ENCODE data around the gene SLTM.

Gene SLTM

DNA sequence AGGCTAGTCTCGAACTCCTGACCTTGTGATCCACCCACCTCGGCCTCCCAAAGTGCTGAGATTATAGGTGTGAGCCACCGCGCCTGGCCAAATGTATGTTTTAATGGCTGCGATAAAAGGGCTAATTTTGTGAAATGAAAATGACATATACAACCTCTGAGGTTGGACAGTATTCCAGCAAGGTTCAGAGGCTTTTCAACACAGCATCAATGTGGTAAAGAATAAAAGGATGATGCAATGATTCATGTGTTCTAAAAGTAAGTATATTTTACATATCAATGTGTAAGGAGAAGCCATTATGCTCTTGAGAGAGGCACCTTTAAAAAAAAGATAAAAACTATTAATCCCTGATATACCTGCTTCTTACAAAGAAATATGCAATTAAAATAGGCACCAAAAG, 6.7 kb downstream of the SLTM start:
- Histone ChIP-seq H4K8ac (ENCODE audit: low read depth, low read length) (no peak overlapping the region), H3K18ac (ENCODE audit: low read length) (no peak overlapping the region), H3K4me3 (ENCODE audit: low read depth, low read length) (no peak overlapping the region), H3K23ac (ENCODE audit: low read length) (no peak overlapping the region), H2BK5ac (ENCODE audit: low read depth, low read length, poor library complexity) (no peak overlapping the region), H3K9ac (ENCODE audit: low read length) (no peak overlapping the region), H2AK5ac (ENCODE audit: low read length) (no peak overlapping the region), H3K79me2 (ENCODE audit: control insufficient read depth, insufficient read depth, low read length, poor library complexity) (peaks cover 2% of the 10 kb centered on the region), H2AFZ (ENCODE audit: insufficient read depth, low read length, poor library complexity) (no peak overlapping the region), H4K12ac (ENCODE audit: low read depth, low read length) (no peak overlapping the region), H3K9me3 (ENCODE audit: insufficient read depth, low read depth, low read length) (no peaks in the 10 kb centered on the region), H2BK120ac (ENCODE audit: insufficient read depth, low read length, poor library complexity) (no peak overlapping the region), H2BK12ac (ENCODE audit: low read length) (no peak overlapping the region), H4K91ac (ENCODE audit: low read depth, low read length) (no peak overlapping the region), H3K36me3 (ENCODE audit: control insufficient read depth in 1 of 2, insufficient read depth in 2 of 2, low read length in 2 of 2) (peaks cover 13 to 21% of the 10 kb centered on the region in 2 experiments), H3K14ac (ENCODE audit: low read length) (no peak overlapping the region), H3K4me2 (ENCODE audit: low read length) (no peak overlapping the region), H3K27me3 (ENCODE audit: insufficient read depth, low read length) (no peaks in the 10 kb centered on the region), H3K79me1 (ENCODE audit: low read length) (no peaks in the 10 kb centered on the region), H3K4me1 (ENCODE audit: control insufficient read depth in 1 of 2, insufficient read depth in 2 of 2, low read length in 2 of 2) (no peaks in the 10 kb centered on the region), H3K4ac (ENCODE audit: low read depth, low read length) (no peak overlapping the region), H3K27ac (ENCODE audit: low read depth, low read length) (no peak overlapping the region)
- no peak for DNase-seq
- WGBS (ENCODE audit: extremely low coverage, insufficient coverage, insufficient read length): no CpG with 5 or more reads among the region's 5 CpGs

GRCh38 chr15:58924327-58924726, 9.2 kb downstream of the SLTM start:
- Histone ChIP-seq H4K8ac (ENCODE audit: low read depth, low read length) (no peak overlapping the region), H3K27ac (ENCODE audit: low read depth, low read length) (no peak overlapping the region), H3K14ac (ENCODE audit: low read length) (no peak overlapping the region), H2BK12ac (ENCODE audit: low read length) (no peak overlapping the region), H2AK5ac (ENCODE audit: low read length) (no peak overlapping the region), H3K9me3 (ENCODE audit: insufficient read depth, low read depth, low read length) (no peaks in the 10 kb centered on the region), H3K27me3 (ENCODE audit: insufficient read depth, low read length) (no peaks in the 10 kb centered on the region), H3K18ac (ENCODE audit: low read length) (no peak overlapping the region), H3K9ac (ENCODE audit: low read length) (no peak overlapping the region), H3K79me2 (ENCODE audit: control insufficient read depth, insufficient read depth, low read length, poor library complexity) (peaks cover 2% of the 10 kb centered on the region), H2BK5ac (ENCODE audit: low read depth, low read length, poor library complexity) (no peak overlapping the region), H3K4me2 (ENCODE audit: low read length) (no peak overlapping the region), H3K4ac (ENCODE audit: low read depth, low read length) (no peak overlapping the region), H2AFZ (ENCODE audit: insufficient read depth, low read length, poor library complexity) (no peak overlapping the region), H3K79me1 (ENCODE audit: low read length) (no peaks in the 10 kb centered on the region), H4K12ac (ENCODE audit: low read depth, low read length) (no peak overlapping the region), H3K23ac (ENCODE audit: low read length) (no peak overlapping the region), H4K91ac (ENCODE audit: low read depth, low read length) (no peak overlapping the region), H3K4me1 (ENCODE audit: control insufficient read depth in 1 of 2, insufficient read depth in 2 of 2, low read length in 2 of 2) (peaks cover 0 to 3% of the 10 kb centered on the region in 2 experiments), H2BK120ac (ENCODE audit: insufficient read depth, low read length, poor library complexity) (no peak overlapping the region), H3K36me3 (ENCODE audit: control insufficient read depth in 1 of 2, insufficient read depth in 2 of 2, low read length in 2 of 2) (peaks cover 17 to 25% of the 10 kb centered on the region in 2 experiments), H3K4me3 (ENCODE audit: low read depth, low read length) (no peak overlapping the region)
- no CpG with 5 or more reads among the region's 2 CpGs for WGBS (ENCODE audit: extremely low coverage, insufficient coverage, insufficient read length)
- DNase-seq: peak in 1 of 2 donors; percentile 17

DNA sequence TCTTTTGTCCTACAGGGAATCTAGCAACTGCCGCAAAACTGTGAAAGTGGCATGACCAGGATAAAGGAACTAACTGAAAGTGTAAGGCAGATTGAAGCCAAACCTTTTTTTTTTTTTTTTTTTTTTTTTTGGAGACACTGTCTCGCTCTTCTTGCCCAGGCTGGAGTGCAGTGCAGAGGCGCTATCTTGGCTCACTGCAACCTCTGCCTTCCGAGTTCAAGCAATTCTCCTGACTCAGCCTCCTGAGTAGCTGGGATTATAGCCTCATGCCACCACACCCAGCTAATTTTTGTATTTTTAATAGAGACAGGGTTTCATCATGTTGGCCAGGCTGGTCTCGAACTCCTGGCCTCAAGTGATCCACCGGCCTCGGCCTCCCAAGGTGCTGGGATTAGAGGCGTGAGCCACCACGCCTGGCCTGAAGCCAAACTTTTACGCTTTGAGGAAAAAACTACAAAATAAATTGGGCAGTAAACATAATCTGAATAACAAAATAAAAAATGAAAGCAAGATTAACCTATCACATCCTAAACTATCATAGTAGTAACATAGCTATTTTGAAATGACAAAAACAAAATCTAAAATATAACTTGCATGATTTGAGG, 9.7 kb downstream of the SLTM start:
- no peak overlapping the region for H3K4me3 ChIP-seq (ENCODE audit: low read depth, low read length)
- H3K79me2 ChIP-seq (ENCODE audit: control insufficient read depth, insufficient read depth, low read length, poor library complexity): peaks cover 3% of the 10 kb centered on the region
- H3K9me3 ChIP-seq (ENCODE audit: insufficient read depth, low read depth, low read length): no peaks in the 10 kb centered on the region
- peaks cover 14 to 23% of the 10 kb centered on the region in 2 experiments for H3K36me3 ChIP-seq (ENCODE audit: control insufficient read depth in 1 of 2, insufficient read depth in 2 of 2, low read length in 2 of 2)
- H4K8ac ChIP-seq (ENCODE audit: low read depth, low read length): no peak overlapping the region
- DNase-seq: no peak
- no peak overlapping the region for H2BK5ac ChIP-seq (ENCODE audit: low read depth, low read length, poor library complexity)
- no peak overlapping the region for H2BK120ac ChIP-seq (ENCODE audit: insufficient read depth, low read length, poor library complexity)
- no peak overlapping the region for H2BK12ac ChIP-seq (ENCODE audit: low read length)
- H3K9ac ChIP-seq (ENCODE audit: low read length): no peak overlapping the region
- WGBS (ENCODE audit: extremely low coverage, insufficient coverage, insufficient read length): no CpG with 5 or more reads among the region's 10 CpGs
- H3K4ac ChIP-seq (ENCODE audit: low read depth, low read length): no peak overlapping the region
- no peak overlapping the region for H3K23ac ChIP-seq (ENCODE audit: low read length)
- peaks cover 0 to 3% of the 10 kb centered on the region in 2 experiments for H3K4me1 ChIP-seq (ENCODE audit: control insufficient read depth in 1 of 2, insufficient read depth in 2 of 2, low read length in 2 of 2)
- no peak overlapping the region for H4K12ac ChIP-seq (ENCODE audit: low read depth, low read length)
- no peaks in the 10 kb centered on the region for H3K79me1 ChIP-seq (ENCODE audit: low read length)
- no peak overlapping the region for H3K18ac ChIP-seq (ENCODE audit: low read length)
- no peak overlapping the region for H3K14ac ChIP-seq (ENCODE audit: low read length)
- no peak overlapping the region for H2AFZ ChIP-seq (ENCODE audit: insufficient read depth, low read length, poor library complexity)
- no peaks in the 10 kb centered on the region for H3K27me3 ChIP-seq (ENCODE audit: insufficient read depth, low read length)
- H4K91ac ChIP-seq (ENCODE audit: low read depth, low read length): no peak overlapping the region
- no peak overlapping the region for H3K4me2 ChIP-seq (ENCODE audit: low read length)
- no peak overlapping the region for H2AK5ac ChIP-seq (ENCODE audit: low read length)
- H3K27ac ChIP-seq (ENCODE audit: low read depth, low read length): no peak overlapping the region

- Histone ChIP-seq H3K27ac (ENCODE audit: low read depth, low read length) (no peak overlapping the region), H2BK12ac (ENCODE audit: low read length) (no peak overlapping the region), H4K12ac (ENCODE audit: low read depth, low read length) (no peak overlapping the region), H3K23ac (ENCODE audit: low read length) (no peak overlapping the region), H2AFZ (ENCODE audit: insufficient read depth, low read length, poor library complexity) (no peak overlapping the region), H2BK120ac (ENCODE audit: insufficient read depth, low read length, poor library complexity) (no peak overlapping the region), H3K18ac (ENCODE audit: low read length) (no peak overlapping the region), H3K4ac (ENCODE audit: low read depth, low read length) (peak overlapping the region; percentile 24), H4K91ac (ENCODE audit: low read depth, low read length) (no peak overlapping the region), H3K9me3 (ENCODE audit: insufficient read depth, low read depth, low read length) (no peaks in the 10 kb centered on the region), H2AK5ac (ENCODE audit: low read length) (no peak overlapping the region), H3K79me1 (ENCODE audit: low read length) (no peaks in the 10 kb centered on the region), H3K4me1 (ENCODE audit: control insufficient read depth in 1 of 2, insufficient read depth in 2 of 2, low read length in 2 of 2) (peaks cover 0 to 3% of the 10 kb centered on the region in 2 experiments), H3K36me3 (ENCODE audit: control insufficient read depth in 1 of 2, insufficient read depth in 2 of 2, low read length in 2 of 2) (peaks cover 14 to 23% of the 10 kb centered on the region in 2 experiments), H2BK5ac (ENCODE audit: low read depth, low read length, poor library complexity) (no peak overlapping the region), H3K14ac (ENCODE audit: low read length) (no peak overlapping the region), H3K4me3 (ENCODE audit: low read depth, low read length) (no peak overlapping the region), H3K27me3 (ENCODE audit: insufficient read depth, low read length) (no peaks in the 10 kb centered on the region), H3K9ac (ENCODE audit: low read length) (no peak overlapping the region), H3K4me2 (ENCODE audit: low read length) (no peak overlapping the region), H4K8ac (ENCODE audit: low read depth, low read length) (no peak overlapping the region), H3K79me2 (ENCODE audit: control insufficient read depth, insufficient read depth, low read length, poor library complexity) (peaks cover 3% of the 10 kb centered on the region)
- DNase-seq: no peak
- no CpG with 5 or more reads among the region's 4 CpGs for WGBS (ENCODE audit: extremely low coverage, insufficient coverage, insufficient read length)
Observed at GRCh38 chr15:58923284-58923683, 10.2 kb downstream of the SLTM start.

Data from trophoblast cell (in vitro differentiated cells and primary cell).